GM12891 (cell line): ENCODE data around the gene TGFBR2.

Source experiments
- PAX5 ChIP-seq: IDR thresholded peaks from 2 replicates; pipeline ENCODE4 v1.6.1; 2011; ENCODE audit warnings: low read length, moderate library complexity, mild to moderate bottlenecking; ENCODE audit not compliant: insufficient read depth, severe bottlenecking
- POLR2A ChIP-seq: IDR thresholded peaks from 2 replicates; pipeline ENCODE4 v1.6.1; 2011; ENCODE audit warnings: low read depth, low read length, control low read depth
- POLR2AphosphoS5 ChIP-seq: IDR thresholded peaks from 2 replicates; pipeline ENCODE4 v1.6.1; 2011; ENCODE audit warnings: low read depth, low read length, control low read depth
- POU2F2 ChIP-seq: IDR thresholded peaks from 2 replicates; pipeline ENCODE4 v1.6.1; 2011; ENCODE audit warnings: low read depth, mild to moderate bottlenecking, control low read depth, low read length, moderate library complexity
- SPI1 ChIP-seq: IDR thresholded peaks from 2 replicates; pipeline ENCODE4 v1.6.1; 2011; ENCODE audit warnings: low read depth, low read length, control low read depth
- TAF1 ChIP-seq: IDR thresholded peaks from 2 replicates; pipeline ENCODE4 v1.6.1; 2011; ENCODE audit warnings: low read depth, low read length, control low read depth

DNA sequence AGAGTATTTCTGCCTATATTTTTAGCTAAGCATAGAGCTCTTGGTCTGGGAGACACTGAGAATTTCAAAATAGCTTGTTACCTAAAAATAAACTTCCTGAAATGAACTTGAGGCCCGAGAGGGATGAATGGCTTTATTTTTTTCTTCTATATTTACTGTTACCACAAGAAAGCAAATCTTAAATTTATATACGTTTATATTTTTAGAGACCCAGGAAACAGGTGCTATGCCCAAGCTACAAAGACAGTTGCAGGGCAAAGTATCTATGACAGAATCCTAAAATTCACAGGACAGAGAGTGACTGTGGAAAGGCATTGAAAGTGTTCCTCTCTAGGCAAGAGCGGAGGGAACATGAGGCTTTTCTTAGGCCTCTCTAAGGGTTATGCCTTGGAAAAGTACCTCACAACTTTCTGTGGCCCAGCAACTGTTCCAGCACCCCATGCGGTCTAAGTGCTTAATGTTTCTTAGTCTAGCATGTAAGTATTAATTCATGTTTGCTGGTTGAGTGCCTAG lies 36.5 kb downstream of the TGFBR2 start:
- no peak for TF ChIP-seq POLR2A
- TF ChIP-seq POLR2AphosphoS5 = no peak
- no peak for TF ChIP-seq PAX5
- no peak for TF ChIP-seq POU2F2
- TF ChIP-seq TAF1 = no peak
- TF ChIP-seq SPI1 = no peak
